HG03095 (cell line): ENCODE results near the gene NDUFS6.
A peak's percentile ranks its signal among the peaks of the same experiment; 100 is the strongest.

Source experiments
- ATAC-seq: cut with Tn5 transposase; IDR thresholded peaks from one replicate; pipeline ENCODE4 v1.9.1; 2021; ENCODE audit warnings: moderate library complexity; ENCODE audit not compliant: unreplicated experiment

Gene NDUFS6

GRCh38 chr5:1765141-1765879 lies 35.9 kb upstream of the NDUFS6 start:
- ATAC-seq = no peak

DNA sequence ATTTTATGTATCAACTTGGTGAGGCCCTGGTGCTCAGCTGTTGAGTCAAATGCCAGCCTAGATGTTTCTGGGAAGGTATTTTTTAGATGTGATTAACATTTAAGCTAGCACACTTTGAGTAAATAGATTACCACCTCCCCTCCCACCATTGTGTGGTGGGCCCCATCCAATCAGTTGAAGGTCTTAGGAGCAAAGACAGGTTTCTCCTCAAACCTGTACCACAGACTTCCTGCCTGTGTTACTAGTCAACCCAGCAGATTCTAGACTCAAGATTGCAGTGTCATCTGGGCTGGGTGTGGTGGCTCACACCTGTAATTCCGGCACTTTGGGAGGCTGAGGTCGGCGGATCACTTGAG lies 35.3 kb upstream of the NDUFS6 start:
- no peak for ATAC-seq

GRCh38 chr5:1767524-1768282 lies 33.5 kb upstream of the NDUFS6 start:
- no peak for ATAC-seq

DNA sequence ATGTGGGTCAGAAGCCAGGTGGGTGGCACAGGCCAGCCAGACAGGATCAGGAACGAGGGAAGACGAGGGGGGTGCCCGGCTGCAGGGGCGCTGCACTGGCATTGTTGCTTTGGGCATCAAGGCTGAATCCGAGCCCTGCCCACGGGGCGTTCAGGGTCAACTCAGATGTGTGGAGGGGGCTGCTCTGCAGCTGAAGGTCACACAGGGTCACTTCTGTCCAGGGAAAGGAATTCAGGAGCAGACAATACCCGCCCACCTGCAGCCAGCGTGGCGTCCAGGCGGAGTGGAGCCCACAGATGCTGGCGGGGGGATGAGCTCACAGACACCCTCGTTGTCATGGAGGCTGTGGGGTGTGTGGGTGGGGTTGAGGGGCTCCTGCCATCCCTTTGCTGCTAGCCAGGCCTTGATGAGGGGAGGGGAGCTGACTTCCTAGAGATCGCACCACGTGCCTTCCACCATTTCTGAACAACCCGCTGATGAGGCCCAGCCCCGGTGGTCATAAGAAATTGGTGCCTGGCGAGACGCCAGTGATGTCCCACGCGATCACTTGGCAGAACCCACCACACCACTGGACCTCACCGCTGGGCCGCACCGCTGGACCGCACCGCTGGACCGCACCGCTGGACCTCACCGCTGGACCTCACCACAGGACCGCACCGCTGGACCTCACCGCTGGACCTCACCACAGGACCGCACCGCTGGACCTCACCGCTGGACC lies 32.8 kb upstream of the NDUFS6 start:
- no peak for ATAC-seq

DNA sequence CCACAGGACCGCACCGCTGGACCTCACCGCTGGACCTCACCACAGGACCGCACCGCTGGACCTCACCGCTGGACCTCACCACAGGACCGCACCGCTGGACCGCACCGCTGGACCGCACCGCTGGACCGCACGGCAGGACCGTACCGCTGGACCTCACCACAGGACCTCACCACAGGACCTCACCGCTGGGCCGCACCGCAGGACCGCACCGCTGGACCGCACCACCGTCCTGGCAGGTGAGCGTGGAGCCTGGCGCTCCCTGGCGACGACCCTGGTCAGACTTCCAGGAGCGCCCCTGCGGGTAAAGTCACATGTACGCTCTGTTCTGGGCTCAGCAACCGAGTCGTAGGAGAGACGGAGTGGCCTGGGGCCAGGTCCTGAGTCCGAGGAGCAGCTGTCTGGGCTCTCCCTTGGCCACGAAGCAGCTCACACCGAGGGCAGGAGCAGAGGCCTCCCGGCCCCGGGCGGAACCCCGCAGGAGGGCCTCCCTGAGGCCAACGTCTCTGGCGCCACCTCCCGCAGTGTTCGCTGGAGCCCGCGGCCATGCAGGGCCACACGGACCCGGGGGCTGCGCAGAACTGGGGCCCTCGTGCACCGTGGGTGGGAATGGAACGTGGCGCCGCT lies 32.1 kb upstream of the NDUFS6 start:
- ATAC-seq = no peak

- no peak for ATAC-seq
Observed at GRCh38 chr5:1769752-1770442, 31.3 kb upstream of the NDUFS6 start.

- ATAC-seq = no peak
Observed at GRCh38 chr5:1770443-1770802, 30.8 kb upstream of the NDUFS6 start.

GRCh38 chr5:1771149-1772065 lies 29.8 kb upstream of the NDUFS6 start:
- no peak for ATAC-seq

DNA sequence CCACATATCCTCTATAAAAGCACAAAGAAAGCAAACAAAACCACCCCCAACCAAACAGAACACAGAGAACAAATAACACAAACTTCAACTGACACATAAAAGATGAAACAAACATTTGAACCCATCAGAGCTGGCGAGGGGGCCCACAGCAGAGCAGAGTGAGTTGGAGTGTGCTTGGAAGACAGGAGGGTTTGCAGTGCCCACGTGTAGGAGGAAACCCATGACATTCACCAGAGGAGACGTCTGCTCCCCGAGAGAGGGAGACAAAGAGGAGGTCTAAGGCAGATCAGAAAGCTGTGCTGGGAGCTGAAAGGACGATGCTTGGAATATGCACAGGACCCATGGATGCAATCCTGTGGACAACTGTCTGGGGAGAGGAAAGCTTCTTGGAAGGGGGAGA lies 28.6 kb upstream of the NDUFS6 start:
- peak; percentile 52 for ATAC-seq

DNA sequence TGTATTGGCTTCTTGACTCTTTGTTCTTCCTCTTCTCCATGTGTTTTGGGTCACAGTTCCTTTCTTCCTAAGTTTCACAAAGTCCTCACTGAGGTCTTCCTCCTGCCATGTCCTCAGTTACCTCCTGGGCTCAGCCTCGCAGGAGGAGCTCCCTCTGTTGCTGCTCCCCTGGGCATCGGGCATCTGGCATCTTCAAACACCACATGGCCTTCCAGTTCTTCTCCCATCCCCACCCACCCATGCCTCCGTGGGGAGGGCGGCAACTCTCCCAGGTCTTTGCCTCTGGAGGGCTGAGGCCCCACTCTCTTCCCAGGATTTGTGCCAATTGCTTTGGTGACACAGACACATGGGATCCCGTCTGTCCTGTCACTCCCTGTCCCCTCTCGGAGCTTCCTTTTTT lies 24.4 kb upstream of the NDUFS6 start:
- no peak for ATAC-seq

GRCh38 chr5:1777281-1778137 lies 23.7 kb upstream of the NDUFS6 start:
- no peak for ATAC-seq

DNA sequence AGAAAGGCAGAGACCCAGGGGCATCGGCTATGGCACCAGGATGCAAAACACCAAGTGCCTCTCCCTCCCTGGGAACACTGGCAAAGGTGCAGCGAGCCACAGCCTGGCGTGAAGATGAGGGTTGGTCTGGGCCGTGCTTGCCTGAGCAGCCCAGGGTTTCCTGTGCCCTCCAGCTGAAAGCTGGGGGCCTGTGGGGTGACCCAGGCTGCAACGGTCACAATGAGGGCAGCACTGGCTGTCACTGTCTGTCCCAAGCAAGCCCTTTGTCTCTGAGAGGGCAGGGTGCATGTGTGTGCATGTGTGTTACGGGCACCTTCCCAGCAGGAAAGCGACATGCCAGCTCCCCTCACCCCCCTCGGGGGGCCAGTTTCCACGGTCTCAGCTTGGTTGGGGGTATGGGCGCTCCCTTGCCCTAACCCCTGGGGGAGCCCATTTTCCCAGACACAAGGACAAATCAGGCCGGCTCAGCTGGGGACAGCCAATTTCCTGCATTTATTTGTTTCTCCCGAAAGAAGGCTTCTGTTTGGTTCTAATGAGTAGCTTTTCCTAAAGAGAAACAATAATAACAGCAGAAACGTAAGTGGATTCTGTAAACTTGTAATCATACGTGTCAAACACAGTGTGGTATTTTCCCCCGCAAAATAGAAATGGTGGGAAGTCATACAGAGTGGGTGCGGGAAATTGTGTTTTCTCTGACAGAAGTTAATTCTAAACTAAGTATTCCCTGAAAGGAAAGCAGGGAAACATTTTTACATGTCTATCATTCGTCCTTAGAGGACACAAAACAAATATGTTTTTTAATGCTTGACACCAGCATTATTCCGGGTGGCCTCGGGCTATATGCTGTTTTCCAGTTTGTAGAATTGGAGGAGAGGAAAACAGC lies 22.8 kb upstream of the NDUFS6 start:
- no peak for ATAC-seq

- no peak for ATAC-seq
Observed at GRCh38 chr5:1779021-1779680, 22.1 kb upstream of the NDUFS6 start.

GRCh38 chr5:1779782-1780613 lies 21.2 kb upstream of the NDUFS6 start:
- no peak for ATAC-seq

GRCh38 chr5:1780614-1780930 lies 20.6 kb upstream of the NDUFS6 start:
- ATAC-seq = no peak

- ATAC-seq = no peak
Observed at GRCh38 chr5:1781107-1781506, 20.1 kb upstream of the NDUFS6 start.
